Activated CD8-positive, alpha-beta memory T cell treated with anti-CD3 and anti-CD28 coated beads for 24 hours (primary cell): ENCODE results near the gene DEFB110.

Experiments used
- DNase-seq: peaks from one replicate; pipeline ENCODE4 v3.0.0-alpha.2; 2020

Gene DEFB110

GRCh38 chr6:50021894-50022293 lies at the start of gene DEFB110:
Gene DEFB110 (minus strand): TSS chr6:50021994. CDS start chr6:50021935, 59 bp downstream.
- DNase-seq = no peak

- DNase-seq = no peak
Measured at GRCh38 chr6:50070101-50070500, 48.3 kb upstream of the DEFB110 start.

GRCh38 chr6:50062051-50062450 lies 40.3 kb upstream of the DEFB110 start:
- DNase-seq = no peak

DNA sequence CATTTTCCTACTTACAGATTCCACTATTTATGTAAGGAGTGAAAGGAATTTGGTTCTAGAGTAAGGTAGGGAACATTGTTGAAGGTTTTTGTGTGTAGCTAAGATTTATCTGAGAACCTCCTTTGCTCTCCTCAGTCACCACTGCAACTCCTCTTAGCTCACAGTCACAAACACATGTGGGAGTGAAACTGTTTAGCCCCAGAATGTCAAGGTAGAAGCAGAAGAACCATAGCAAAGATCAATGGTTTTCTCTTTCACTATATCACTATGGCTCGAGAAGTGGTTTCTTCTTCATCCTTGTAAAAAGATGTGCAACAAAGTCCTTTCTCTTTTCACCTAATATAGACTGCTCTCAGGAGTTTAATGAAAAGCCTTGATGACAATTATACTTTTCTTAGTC lies 34.4 kb upstream of the DEFB110 start:
- no peak for DNase-seq

- no peak for DNase-seq
Measured at GRCh38 chr6:50049829-50050228, 28.0 kb upstream of the DEFB110 start, which contains the start of gene DEFB112. Gene DEFB112 (minus strand): TSS chr6:50049929. CDS start chr6:50049869, 60 bp downstream.

GRCh38 chr6:50047026-50047425 lies 25.2 kb upstream of the DEFB110 start:
- DNase-seq = no peak

- DNase-seq = no peak
Measured at GRCh38 chr6:50030777-50031562, 9.2 kb upstream of the DEFB110 start.

- no peak for DNase-seq
Measured at GRCh38 chr6:50030350-50030749, 8.6 kb upstream of the DEFB110 start.

DNA sequence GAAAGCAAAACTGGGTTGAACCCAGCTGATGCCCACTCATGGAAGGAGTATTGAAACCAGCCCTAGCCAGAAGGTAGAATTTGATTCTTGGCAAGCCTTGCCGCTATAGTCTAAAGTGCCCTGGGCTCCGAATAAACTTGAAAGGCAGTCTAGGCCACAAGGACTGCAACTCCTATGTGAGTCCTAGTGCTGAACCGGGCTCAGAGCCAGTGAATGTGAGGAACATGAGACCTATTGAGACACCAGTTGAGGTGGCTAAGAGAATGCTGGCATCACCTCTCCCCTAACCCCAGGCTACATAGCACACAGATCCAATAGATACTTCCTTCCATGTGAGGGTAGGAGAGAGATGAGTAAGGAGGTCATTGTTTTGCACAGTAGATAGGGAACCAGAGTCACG lies 3.5 kb upstream of the DEFB110 start:
- no peak for DNase-seq

- DNase-seq = no peak
Measured at GRCh38 chr6:50007819-50008218, 14.0 kb downstream of the DEFB110 start.

GRCh38 chr6:50003139-50003538 lies 18.7 kb downstream of the DEFB110 start:
- no peak for DNase-seq

- DNase-seq = no peak
Measured at GRCh38 chr6:49995278-49995677, 26.5 kb downstream of the DEFB110 start.

GRCh38 chr6:49988900-49989299 lies 32.9 kb downstream of the DEFB110 start:
- no peak for DNase-seq

GRCh38 chr6:49987749-49988148 lies 34.0 kb downstream of the DEFB110 start:
- DNase-seq = no peak

DNA sequence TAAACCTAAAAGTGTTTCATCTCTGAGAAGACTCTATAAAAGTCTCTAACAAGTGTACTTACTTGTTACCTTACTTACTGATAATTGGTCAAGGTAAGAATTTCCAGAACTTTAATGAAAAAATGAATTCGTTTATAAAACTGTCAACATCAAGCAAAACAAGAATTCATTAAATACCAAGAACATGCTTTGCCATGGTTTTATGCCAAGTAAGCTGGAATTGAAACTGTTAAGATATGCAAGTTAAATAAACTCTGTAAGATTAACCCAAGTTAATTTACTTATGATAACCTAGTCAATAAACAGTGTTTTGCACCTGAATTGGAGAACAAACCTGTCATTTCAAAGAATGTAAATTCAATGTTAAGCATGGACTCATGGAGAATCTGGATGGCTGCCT lies 35.2 kb downstream of the DEFB110 start:
- no peak for DNase-seq

- DNase-seq = no peak
Measured at GRCh38 chr6:49982046-49982445, 39.7 kb downstream of the DEFB110 start.

DNA sequence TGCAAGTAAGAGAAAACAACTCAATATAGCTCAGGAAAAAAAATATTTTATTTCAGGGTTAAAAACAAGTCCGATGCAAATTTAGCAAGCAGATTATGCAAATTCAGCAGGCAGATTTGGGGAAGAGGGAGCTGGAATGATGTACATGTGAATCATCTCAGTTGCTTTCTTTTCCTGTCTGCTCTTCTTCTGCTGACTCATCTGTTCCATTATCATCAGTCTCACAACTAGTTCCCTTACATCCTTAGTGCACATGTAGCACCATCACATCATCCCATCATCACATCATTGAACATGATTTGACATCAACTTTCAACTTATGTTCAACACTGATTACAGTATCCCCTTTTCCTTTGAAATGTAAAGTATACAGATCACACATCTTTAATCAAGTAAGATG lies 40.9 kb downstream of the DEFB110 start:
- DNase-seq = no peak

DNA sequence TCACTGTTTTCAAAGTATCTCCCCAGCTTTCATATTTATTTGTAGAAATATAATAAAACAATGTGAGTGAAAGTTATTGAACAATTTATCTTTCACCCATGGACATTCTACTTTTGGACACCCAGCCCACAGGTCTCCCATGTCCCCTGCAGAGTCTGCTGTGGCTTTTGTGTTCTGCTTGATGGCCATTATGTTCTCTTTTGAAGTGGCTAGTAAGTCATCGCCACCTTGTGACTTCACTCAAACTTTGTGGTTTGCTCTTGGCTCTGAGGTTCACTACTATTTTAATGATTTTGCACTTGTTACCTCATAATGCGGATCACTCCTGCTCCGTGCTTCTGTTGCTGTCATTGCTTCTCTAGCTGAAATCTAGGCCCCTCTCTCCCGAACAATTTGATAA lies 42.2 kb downstream of the DEFB110 start:
- DNase-seq = no peak

GRCh38 chr6:49978332-49979226 lies 43.2 kb downstream of the DEFB110 start:
- no peak for DNase-seq

DNA sequence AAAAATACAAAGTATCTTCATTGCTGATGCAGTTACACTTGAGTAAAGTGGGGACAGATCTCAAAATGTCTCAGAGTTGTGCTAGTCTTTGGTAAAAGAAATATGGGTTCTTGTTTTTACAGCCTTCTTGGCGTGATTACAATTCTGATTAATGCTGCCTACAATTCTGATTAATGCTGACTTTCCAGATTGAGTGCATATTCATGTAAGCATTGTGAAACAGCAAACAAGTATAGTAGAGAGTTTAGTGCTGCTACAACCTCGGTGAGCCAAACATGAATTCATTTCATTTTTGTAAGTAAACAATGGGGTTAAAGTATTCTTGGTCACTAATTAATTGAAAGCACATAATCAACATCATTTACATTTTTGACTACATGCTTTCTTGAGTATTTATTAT lies 52.2 kb downstream of the DEFB110 start, which contains the start of gene DEFB113:
DEFB113 (minus strand) TSS at position 21 of the 400 bp plus-strand sequence; CDS start at position 21, 0 bp downstream.
- no peak for DNase-seq
